HCT116 (cell line): ENCODE results near the gene ARHGAP42. TPM values are rescaled to one million over a fixed set of nuclear protein-coding genes. Genes with fewer than 3 reads are reported as not detected.

Experiments
- ATAC-seq: fragments of 200-7000 bp; cut with Tn5 transposase; 2 replicates; pipeline ENCODE4 v1.9.1; 2020; ENCODE audit warnings: mild to moderate bottlenecking, moderate library complexity
- BruUV-seq: library from RNA; stranded (reverse); fragments of 400-500 nt; replicated peaks from 2 replicates; lab custom pipeline; 2021; lab: Mats Ljungman, UMichigan
- CTCF ChIA-PET: fragments of 300-600 bp; sonication (Branson Sonifier 250); formaldehyde crosslinking; loops from one replicate; lab custom pipeline; 2021; ENCODE audit warnings: antibody characterized with exemption; lab: Charles Lee
- POLR2A ChIA-PET: fragments of 300-600, 350-600 bp; sonication (Branson Sonifier 250); formaldehyde crosslinking; loops from one replicate; lab custom pipeline; 2021; ENCODE audit warnings: antibody characterized with exemption; lab: Charles Lee
- RAD21 ChIA-PET, 2 experiments: fragments of 300-600 bp; sonication (Branson Sonifier 250); formaldehyde crosslinking; loops; one replicate each; lab custom pipeline; 2023; ENCODE audit warnings: low total read pairs in 2 of 2; ENCODE audit not compliant: uncharacterized antibody in 2 of 2, unreplicated experiment in 2 of 2, low non-redundant PET in 1 of 2; lab: Charles Lee
- DNase-seq: peaks from one replicate; pipeline ENCODE4 v3.0.0-alpha.2; 2010; ENCODE audit warnings: low read depth, low spot score
- H2AFZ ChIP-seq: fragments of 200-600 bp; shearing (Covaris generic), sonication (generic); 2 replicates; pipeline ENCODE4 v1.6.1; 2017; ENCODE audit warnings: low read depth, mixed run types, mixed read lengths, antibody characterized with exemption, low read length; ENCODE audit not compliant: poor library complexity, severe bottlenecking
- H3K27ac ChIP-seq: 2 replicates; pipeline ENCODE4 v1.5.1; 2012; ENCODE audit warnings: low read depth, low read length
- H3K27me3 ChIP-seq: fragments of 200-600 bp; sonication (generic); 2 replicates; pipeline ENCODE4 v1.6.1; 2016; ENCODE audit warnings: mixed run types, low read length, mixed read lengths; ENCODE audit not compliant: insufficient read depth
- H3K36me3 ChIP-seq, 2 experiments: fragments of 200-500 bp in 1 of 2; fragments of 200-600 bp in 1 of 2; sonication (Bioruptor generic) in 1 of 2; sonication (generic) in 1 of 2; 2 replicates each; pipeline versions ENCODE4 v1.5.1 to v1.6.1; 2014 to 2016; ENCODE audit warnings: low read length in 2 of 2, inconsistent platforms in 1 of 2, mixed read lengths in 1 of 2, mixed run types in 1 of 2; ENCODE audit not compliant: insufficient read depth in 2 of 2, control insufficient read depth in 1 of 2
- H3K4me1 ChIP-seq, 2 experiments: fragments of 200-600 bp in 1 of 2; sonication (generic) in 1 of 2; 2 replicates each; pipeline versions ENCODE4 v1.5.1 to v1.6.1; 2012 to 2017; ENCODE audit warnings: low read length in 2 of 2, inconsistent platforms in 1 of 2, mild to moderate bottlenecking in 1 of 2, mixed read lengths in 1 of 2, mixed run types in 1 of 2, moderate library complexity in 1 of 2; ENCODE audit not compliant: insufficient read depth in 2 of 2, control insufficient read depth in 1 of 2
- H3K4me2 ChIP-seq: fragments of 200-600 bp; sonication (generic); 2 replicates; pipeline ENCODE4 v1.6.1; 2017; ENCODE audit warnings: mixed run types, low read length, mixed read lengths
- H3K4me3 ChIP-seq, 2 experiments: fragments of 200-600 bp in 1 of 2; sonication (generic) in 1 of 2; replicated peaks in 1 of 2; 2 replicates each; pipeline ENCODE4 v1.5.1; 2011 to 2016; ENCODE audit warnings: low read length in 2 of 2, control low read depth in 1 of 2, low read depth in 1 of 2, mild to moderate bottlenecking in 1 of 2, mixed read lengths in 1 of 2, mixed run types in 1 of 2
- H3K79me2 ChIP-seq: fragments of 200-600 bp; sonication (generic); 2 replicates; pipeline ENCODE4 v1.6.1; 2017; ENCODE audit warnings: mild to moderate bottlenecking, mixed run types, low read length, moderate library complexity, mixed read lengths; ENCODE audit not compliant: insufficient read depth
- H3K9ac ChIP-seq: fragments of 200-600 bp; sonication (generic); 2 replicates; pipeline ENCODE4 v1.6.1; 2016; ENCODE audit warnings: low read length, mixed read lengths
- H3K9me2 ChIP-seq: fragments of 200-600 bp; sonication (generic), shearing (Covaris generic); 2 replicates; pipeline ENCODE4 v1.6.1; 2017; ENCODE audit warnings: mixed run types, mild to moderate bottlenecking, moderate library complexity; ENCODE audit not compliant: insufficient read depth
- H3K9me3 ChIP-seq, 2 experiments: fragments of 200-500 bp in 1 of 2; fragments of 200-600 bp in 1 of 2; sonication (Bioruptor generic) in 1 of 2; sonication (generic) in 1 of 2; 2 replicates each; pipeline ENCODE4 v1.6.1; 2014 to 2017; ENCODE audit warnings: low read length in 2 of 2, mixed read lengths in 2 of 2, inconsistent platforms in 1 of 2, low read depth in 1 of 2, mild to moderate bottlenecking in 1 of 2, mixed run types in 1 of 2, moderate library complexity in 1 of 2; ENCODE audit not compliant: control insufficient read depth in 1 of 2, insufficient read depth in 1 of 2
- H4K20me1 ChIP-seq: fragments of 200-600 bp; sonication (generic), shearing (Covaris generic); 2 replicates; pipeline ENCODE4 v1.6.1; 2017; ENCODE audit warnings: mixed run types, mild to moderate bottlenecking, moderate library complexity; ENCODE audit not compliant: insufficient read depth
- CEBPB ChIP-seq: IDR thresholded peaks from 2 replicates; pipeline ENCODE4 v1.6.1; 2012; ENCODE audit warnings: low read depth
- FOSL1 ChIP-seq: IDR thresholded peaks from 2 replicates; pipeline ENCODE4 v1.6.1; 2012; ENCODE audit warnings: low read depth
- JUND ChIP-seq: IDR thresholded peaks from 2 replicates; pipeline ENCODE4 v1.6.1; 2012
- intact Hi-C: fragments of 100-400 bp; cut with micrococcal nuclease; formaldehyde crosslinking; loops from 2 replicates; pipeline ENCODE4 v1.10.0; 2022
- total RNA-seq: library from RNA; stranded (reverse); gene quantifications from one replicate; pipeline ENCODE4 v1.2.1, GENCODE V29; 2021; ENCODE audit not compliant: unreplicated experiment
- TF ChIP-seq, protein P1 (sequence below), 3 experiments: fragments of 200-600 bp in 1 of 3; sonication (generic) in 1 of 3; IDR thresholded peaks in 2 of 3; conservative IDR thresholded peaks in 1 of 3; 2 replicates each; pipeline ENCODE4 v1.5.1; 2012 to 2017; ENCODE audit warnings: low read depth in 2 of 3, low read length in 2 of 3, antibody characterized with exemption in 1 of 3, borderline replicate concordance in 1 of 3, control low read depth in 1 of 3, mild to moderate bottlenecking in 1 of 3, mixed read lengths in 1 of 3, mixed run types in 1 of 3, moderate library complexity in 1 of 3; ENCODE audit not compliant: insufficient read depth in 1 of 3
- TF ChIP-seq, protein P2 (sequence below): IDR thresholded peaks from 2 replicates; pipeline ENCODE4 v1.6.1; 2012; ENCODE audit warnings: low read depth

Gene ARHGAP42
- total RNA-seq, 1 experiment from 2014 or later: 12.3 TPM

DNA sequence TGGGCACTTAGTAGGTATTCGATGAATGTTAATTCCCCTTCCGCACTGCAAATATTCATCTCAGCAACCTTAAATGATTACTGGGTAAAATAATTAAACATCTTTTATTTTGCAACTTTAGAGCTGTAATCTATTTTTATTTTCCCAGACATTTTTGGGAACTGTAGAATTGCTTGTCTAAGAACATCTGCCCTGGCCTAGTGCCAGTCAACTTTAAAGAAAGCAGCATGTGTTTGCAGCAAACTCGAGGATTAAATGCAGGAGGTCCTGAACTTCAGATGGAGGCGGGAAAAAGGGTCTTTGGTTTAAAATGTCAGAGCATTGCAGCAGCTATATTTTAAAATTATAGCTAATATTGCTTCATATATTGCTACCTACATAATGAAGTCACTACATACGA, 252.5 kb downstream of the ARHGAP42 start:
- ChIA-PET RAD21 (no interaction called here), CTCF (interaction anchor here (1.2 kb wide), 1 partner anchor 363 kb away, joined by 3 read pairs; no protein-coding TSS in a partner anchor), POLR2A (no interaction called here)
- Histone ChIP-seq H2AFZ (no peak overlapping the region), H3K4me2 (no peak overlapping the region), H3K79me2 (no peaks in the 10 kb centered on the region), H3K9me2 (no peaks in the 10 kb centered on the region), H3K27me3 (no peaks in the 10 kb centered on the region), H3K27ac (no peak overlapping the region), H3K4me3 (no peak overlapping the region), H4K20me1 (no peaks in the 10 kb centered on the region), H3K9me3 (no peaks in the 10 kb centered on the region), H3K4me1 (no peaks in the 10 kb centered on the region), H3K9ac (no peak overlapping the region), H3K36me3 (no peaks in the 10 kb centered on the region)
- no peak for ATAC-seq
- intact Hi-C loops: no loop called here
- TF ChIP-seq CEBPB (no peak), FOSL1 (no peak), JUND (no peak)
- TF ChIP-seq, protein P1, sequence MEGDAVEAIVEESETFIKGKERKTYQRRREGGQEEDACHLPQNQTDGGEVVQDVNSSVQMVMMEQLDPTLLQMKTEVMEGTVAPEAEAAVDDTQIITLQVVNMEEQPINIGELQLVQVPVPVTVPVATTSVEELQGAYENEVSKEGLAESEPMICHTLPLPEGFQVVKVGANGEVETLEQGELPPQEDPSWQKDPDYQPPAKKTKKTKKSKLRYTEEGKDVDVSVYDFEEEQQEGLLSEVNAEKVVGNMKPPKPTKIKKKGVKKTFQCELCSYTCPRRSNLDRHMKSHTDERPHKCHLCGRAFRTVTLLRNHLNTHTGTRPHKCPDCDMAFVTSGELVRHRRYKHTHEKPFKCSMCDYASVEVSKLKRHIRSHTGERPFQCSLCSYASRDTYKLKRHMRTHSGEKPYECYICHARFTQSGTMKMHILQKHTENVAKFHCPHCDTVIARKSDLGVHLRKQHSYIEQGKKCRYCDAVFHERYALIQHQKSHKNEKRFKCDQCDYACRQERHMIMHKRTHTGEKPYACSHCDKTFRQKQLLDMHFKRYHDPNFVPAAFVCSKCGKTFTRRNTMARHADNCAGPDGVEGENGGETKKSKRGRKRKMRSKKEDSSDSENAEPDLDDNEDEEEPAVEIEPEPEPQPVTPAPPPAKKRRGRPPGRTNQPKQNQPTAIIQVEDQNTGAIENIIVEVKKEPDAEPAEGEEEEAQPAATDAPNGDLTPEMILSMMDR (IDR thresholded peaks at IDR 0.05 in 2 of 3, conservative IDR thresholded peaks at IDR 0.05 in 1 of 3; ENCODE audit: borderline replicate concordance in 1 of 3, insufficient read depth in 1 of 3, low read depth in 2 of 3, low read length in 2 of 3): no peak
- TF ChIP-seq, protein P2, sequence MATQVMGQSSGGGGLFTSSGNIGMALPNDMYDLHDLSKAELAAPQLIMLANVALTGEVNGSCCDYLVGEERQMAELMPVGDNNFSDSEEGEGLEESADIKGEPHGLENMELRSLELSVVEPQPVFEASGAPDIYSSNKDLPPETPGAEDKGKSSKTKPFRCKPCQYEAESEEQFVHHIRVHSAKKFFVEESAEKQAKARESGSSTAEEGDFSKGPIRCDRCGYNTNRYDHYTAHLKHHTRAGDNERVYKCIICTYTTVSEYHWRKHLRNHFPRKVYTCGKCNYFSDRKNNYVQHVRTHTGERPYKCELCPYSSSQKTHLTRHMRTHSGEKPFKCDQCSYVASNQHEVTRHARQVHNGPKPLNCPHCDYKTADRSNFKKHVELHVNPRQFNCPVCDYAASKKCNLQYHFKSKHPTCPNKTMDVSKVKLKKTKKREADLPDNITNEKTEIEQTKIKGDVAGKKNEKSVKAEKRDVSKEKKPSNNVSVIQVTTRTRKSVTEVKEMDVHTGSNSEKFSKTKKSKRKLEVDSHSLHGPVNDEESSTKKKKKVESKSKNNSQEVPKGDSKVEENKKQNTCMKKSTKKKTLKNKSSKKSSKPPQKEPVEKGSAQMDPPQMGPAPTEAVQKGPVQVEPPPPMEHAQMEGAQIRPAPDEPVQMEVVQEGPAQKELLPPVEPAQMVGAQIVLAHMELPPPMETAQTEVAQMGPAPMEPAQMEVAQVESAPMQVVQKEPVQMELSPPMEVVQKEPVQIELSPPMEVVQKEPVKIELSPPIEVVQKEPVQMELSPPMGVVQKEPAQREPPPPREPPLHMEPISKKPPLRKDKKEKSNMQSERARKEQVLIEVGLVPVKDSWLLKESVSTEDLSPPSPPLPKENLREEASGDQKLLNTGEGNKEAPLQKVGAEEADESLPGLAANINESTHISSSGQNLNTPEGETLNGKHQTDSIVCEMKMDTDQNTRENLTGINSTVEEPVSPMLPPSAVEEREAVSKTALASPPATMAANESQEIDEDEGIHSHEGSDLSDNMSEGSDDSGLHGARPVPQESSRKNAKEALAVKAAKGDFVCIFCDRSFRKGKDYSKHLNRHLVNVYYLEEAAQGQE: no peak
- no peak for DNase-seq
- no TSS peak for BruUV-seq
